ENCODE results near the gene LRGUK. TPM values are rescaled to one million over a fixed set of nuclear protein-coding genes. Genes with fewer than 3 reads are reported as not detected.
"Not testable (repeated sequence)": the region's sequence is repeated elsewhere in the genome, so short reads cannot be mapped to it uniquely, and the experiment has no call there.

Gene LRGUK
- 0.27 TPM in 2 replicates for total RNA-seq

- intact Hi-C loops (cut with micrococcal nuclease) = loop anchor here (1.0 to 10.0 kb wide), 9 partner anchors 190 to 1855 kb away; partner anchors contain the start of genes AGBL3, AKR1B1, BPGM and CHCHD3
Observed at GRCh38 chr7:134126966-134127848, at the start of gene LRGUK. LRGUK (plus strand) TSS chr7:134127340; CDS start chr7:134127368, 28 bp downstream.

GRCh38 chr7:134077560-134077959 is 49.6 kb upstream of the LRGUK start:
- intact Hi-C loops (cut with micrococcal nuclease) = not testable (repeated sequence)

GRCh38 chr7:134078991-134079390 is 48.1 kb upstream of the LRGUK start:
- intact Hi-C loops (cut with micrococcal nuclease) = no loop called here

GRCh38 chr7:134081695-134082094 is 45.4 kb upstream of the LRGUK start:
- intact Hi-C loops (cut with micrococcal nuclease) = no loop called here

- intact Hi-C loops (cut with micrococcal nuclease) = no loop called here
Observed at GRCh38 chr7:134083766-134084487, 43.2 kb upstream of the LRGUK start.

GRCh38 chr7:134084488-134085144 is 42.5 kb upstream of the LRGUK start:
- intact Hi-C loops (cut with micrococcal nuclease) = no loop called here

GRCh38 chr7:134085311-134085710 is 41.8 kb upstream of the LRGUK start:
- intact Hi-C loops (cut with micrococcal nuclease) = no loop called here

GRCh38 chr7:134086998-134087735 is 40.0 kb upstream of the LRGUK start:
- intact Hi-C loops (cut with micrococcal nuclease) = no loop called here

- intact Hi-C loops (cut with micrococcal nuclease) = no loop called here
Observed at GRCh38 chr7:134088199-134088598, 38.9 kb upstream of the LRGUK start.

- intact Hi-C loops (cut with micrococcal nuclease) = no loop called here
Observed at GRCh38 chr7:134089446-134089845, 37.7 kb upstream of the LRGUK start.

GRCh38 chr7:134098072-134098471 is 29.1 kb upstream of the LRGUK start:
- intact Hi-C loops (cut with micrococcal nuclease) = no loop called here

- intact Hi-C loops (cut with micrococcal nuclease) = no loop called here
Observed at GRCh38 chr7:134101716-134102115, 25.4 kb upstream of the LRGUK start.

- intact Hi-C loops (cut with micrococcal nuclease) = no loop called here
Observed at GRCh38 chr7:134104166-134104565, 23.0 kb upstream of the LRGUK start.

- intact Hi-C loops (cut with micrococcal nuclease) = no loop called here
Observed at GRCh38 chr7:134105841-134106240, 21.3 kb upstream of the LRGUK start.

- intact Hi-C loops (cut with micrococcal nuclease) = no loop called here
Observed at GRCh38 chr7:134108802-134109201, 18.3 kb upstream of the LRGUK start.

- intact Hi-C loops (cut with micrococcal nuclease) = no loop called here
Observed at GRCh38 chr7:134113655-134114054, 13.5 kb upstream of the LRGUK start.

- intact Hi-C loops (cut with micrococcal nuclease) = no loop called here
Observed at GRCh38 chr7:134114992-134115391, 12.1 kb upstream of the LRGUK start.

GRCh38 chr7:134120405-134120804 is 6.7 kb upstream of the LRGUK start:
- intact Hi-C loops (cut with micrococcal nuclease) = loop anchor here (10.0 kb wide), 1 partner anchor 864 kb away; the partner anchor contains the start of gene AGBL3

GRCh38 chr7:134121632-134122139 is 5.5 kb upstream of the LRGUK start:
- intact Hi-C loops (cut with micrococcal nuclease) = loop anchor here (10.0 kb wide), 1 partner anchor 863 kb away; the partner anchor contains the start of gene AGBL3

- intact Hi-C loops (cut with micrococcal nuclease) = loop anchor here (10.0 kb wide), 1 partner anchor 862 kb away; the partner anchor contains the start of gene AGBL3
Observed at GRCh38 chr7:134122980-134123379, 4.2 kb upstream of the LRGUK start.

Measured in T-helper 1 cell treated with Interleukin-12 subunit alpha and Interleukin-12 subunit beta and Interleukin-4 antibody, amounts not matched to agents 30 ng/mL and 1 ng/mL, for 36 hours (primary cell).